GM23338 (cell line): ENCODE results near the gene SYNE1. TPM values are rescaled to one million over a fixed set of nuclear protein-coding genes. Genes with fewer than 3 reads are reported as not detected.

ENCODE experiments used
- ATAC-seq: fragments of 200-7000 bp; cut with Tn5 transposase; 3 replicates; pipeline ENCODE4 v1.9.1; 2020
- DNase-seq: peaks from one replicate; pipeline ENCODE4 v3.0.0-alpha.2; 2015; ENCODE audit warnings: low spot score
- H2AFZ ChIP-seq: fragments of 200-600 bp; sonication (generic); 2 replicates; pipeline ENCODE4 v1.8.0; 2016; ENCODE audit warnings: antibody characterized with exemption, mild to moderate bottlenecking, moderate library complexity
- H3F3A ChIP-seq: fragments of 200-600 bp; sonication (generic); replicated peaks from 2 replicates; pipeline ENCODE4 v1.8.0; 2017; ENCODE audit warnings: antibody characterized with exemption, mixed run types, low read depth
- H3K27ac ChIP-seq: fragments of 200-600 bp; sonication (generic); 2 replicates; pipeline ENCODE4 v1.6.1; 2016; ENCODE audit warnings: low read depth
- H3K27me3 ChIP-seq: fragments of 200-600 bp; sonication (generic); 2 replicates; pipeline ENCODE4 v1.8.0; 2016; ENCODE audit warnings: mild to moderate bottlenecking, mixed run types, moderate library complexity; ENCODE audit not compliant: insufficient read depth
- H3K36me3 ChIP-seq: fragments of 200-600 bp; sonication (generic); 2 replicates; pipeline ENCODE4 v1.8.0; 2016; ENCODE audit warnings: mild to moderate bottlenecking; ENCODE audit not compliant: insufficient read depth
- H3K4me1 ChIP-seq: fragments of 200-600 bp; sonication (generic); 2 replicates; pipeline ENCODE4 v1.8.0; 2016; ENCODE audit warnings: mild to moderate bottlenecking, moderate library complexity; ENCODE audit not compliant: insufficient read depth
- H3K4me2 ChIP-seq: fragments of 200-600 bp; sonication (generic); 2 replicates; pipeline ENCODE4 v1.7.1; 2017; ENCODE audit warnings: mixed run types
- H3K4me3 ChIP-seq: fragments of 200-600 bp; sonication (generic); 2 replicates; pipeline ENCODE4 v1.6.1; 2016; ENCODE audit warnings: mixed run types
- H3K79me2 ChIP-seq: fragments of 200-600 bp; sonication (generic); replicated peaks from 2 replicates; pipeline ENCODE4 v1.8.0; 2017; ENCODE audit warnings: mild to moderate bottlenecking; ENCODE audit not compliant: insufficient read depth
- H3K9me2 ChIP-seq: fragments of 200-600 bp; sonication (generic); 2 replicates; pipeline ENCODE4 v1.8.0; 2017; ENCODE audit not compliant: insufficient read depth
- H4K20me1 ChIP-seq: fragments of 200-600 bp; sonication (generic); replicated peaks from 2 replicates; pipeline ENCODE4 v1.8.0; 2017; ENCODE audit warnings: mild to moderate bottlenecking; ENCODE audit not compliant: insufficient read depth
- H3K27ac Mint-ChIP-seq: 2 replicates; pipeline ENCODE4 v1.8.0; 2020; ENCODE audit warnings: inconsistent platforms, mild to moderate bottlenecking, moderate library complexity, mixed read lengths
- H3K27me3 Mint-ChIP-seq: 3 replicates; pipeline ENCODE4 v1.8.0; 2022; ENCODE audit warnings: low read depth, mild to moderate bottlenecking, moderate library complexity, mixed read lengths, inconsistent platforms; ENCODE audit not compliant: insufficient read depth, poor library complexity
- H3K36me3 Mint-ChIP-seq: 3 replicates; pipeline ENCODE4 v1.8.0; 2021; ENCODE audit warnings: low read depth, mild to moderate bottlenecking, inconsistent platforms, moderate library complexity, mixed read lengths
- H3K4me1 Mint-ChIP-seq: 3 replicates; pipeline ENCODE4 v1.8.0; 2020; ENCODE audit warnings: mild to moderate bottlenecking, inconsistent platforms, mixed read lengths
- H3K4me3 Mint-ChIP-seq: 3 replicates; pipeline ENCODE4 v1.8.0; 2021; ENCODE audit warnings: moderate library complexity, mild to moderate bottlenecking, inconsistent platforms, mixed read lengths
- H3K9me3 Mint-ChIP-seq: 3 replicates; pipeline ENCODE4 v1.8.0; 2020; ENCODE audit warnings: moderate library complexity, mild to moderate bottlenecking, inconsistent platforms, mixed read lengths
- CREB1 ChIP-seq: fragments of 250-450 bp; sonication (Bioruptor Pico); IDR thresholded peaks from 2 replicates; pipeline ENCODE4 v1.5.0; 2020; ENCODE audit warnings: low read depth, mild to moderate bottlenecking, moderate library complexity
- CTCF ChIP-seq, 2 experiments: fragments of 200-600 bp in 1 of 2; sonication (generic) in 1 of 2; conservative IDR thresholded peaks; 2 replicates each; pipeline versions ENCODE4 v1.5.1 to v1.6.1; 2016 to 2017; ENCODE audit warnings: antibody characterized with exemption in 2 of 2, low read depth in 2 of 2, mild to moderate bottlenecking in 2 of 2, moderate library complexity in 1 of 2
- EZH2 ChIP-seq: fragments of 200-600 bp; sonication (generic); IDR thresholded peaks from one replicate; pipeline ENCODE4 v1.8.0; 2017; ENCODE audit warnings: antibody characterized with exemption, mild to moderate bottlenecking, low read depth; ENCODE audit not compliant: unreplicated experiment
- REST ChIP-seq: IDR thresholded peaks from one replicate; pipeline ENCODE4 v1.6.1; 2018; ENCODE audit warnings: antibody characterized with exemption; ENCODE audit not compliant: unreplicated experiment
- STAT1 ChIP-seq: IDR thresholded peaks from one replicate; pipeline ENCODE4 v1.6.1; 2016; ENCODE audit warnings: antibody characterized with exemption; ENCODE audit not compliant: unreplicated experiment
- ZNF331 ChIP-seq: fragments of 250-450 bp; sonication (Bioruptor Pico); IDR thresholded peaks from 2 replicates; pipeline ENCODE4 v1.5.0; 2020; ENCODE audit warnings: low read depth, mild to moderate bottlenecking, moderate library complexity
- polyA plus RNA-seq: library from polyadenylated mRNA; unstranded; fragments of >200 nt; fragmentation: Nextera tagmentation; extraction: Ambion mirVana; gene quantifications from 2 replicates; pipeline ENCODE4 v1.2.1, GENCODE V29; 2016
- total RNA-seq: library from RNA; depleted of rRNA; stranded (reverse); fragments of >200 nt; shearing (Covaris generic); gene quantifications from 2 replicates; pipeline ENCODE4 v1.2.3, GENCODE V29; 2014
- TF ChIP-seq, protein P1 (sequence below): IDR thresholded peaks from 2 replicates; pipeline ENCODE4 v1.6.1; 2016; ENCODE audit warnings: antibody characterized with exemption
- TF ChIP-seq, protein P2 (sequence below): fragments of 250-450 bp; sonication (Bioruptor Pico); IDR thresholded peaks from 2 replicates; pipeline ENCODE4 v1.5.0; 2020; ENCODE audit warnings: mild to moderate bottlenecking, moderate library complexity

The SYNE1 gene
- total and polyA plus RNA-seq, 2 experiments from 2014 or later = 3.9 to 13.6 TPM

DNA sequence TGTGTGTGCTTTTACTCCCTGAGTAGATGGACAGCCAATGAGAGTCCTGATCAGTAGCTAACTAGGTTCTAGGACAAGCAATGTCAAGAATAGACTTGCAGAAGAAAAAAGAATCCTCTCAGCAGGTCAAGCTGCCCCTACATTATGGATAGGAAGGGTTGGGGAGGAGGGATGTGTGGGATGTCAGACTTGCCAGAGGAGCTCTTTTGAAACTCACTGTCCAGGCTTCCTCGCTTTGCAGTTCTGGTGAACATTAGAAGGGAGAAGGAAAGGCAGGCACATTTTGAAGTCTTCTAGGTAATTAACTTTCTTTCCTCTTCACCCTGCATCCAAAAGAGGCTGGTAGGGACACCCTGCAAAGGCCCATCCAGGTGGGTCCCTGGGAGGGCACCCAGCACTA, 48.7 kb downstream of the SYNE1 start:
- H3K36me3 Mint-ChIP-seq = no peaks in the 10 kb centered on the region
- H3K4me3 Mint-ChIP-seq = no peak overlapping the region
- Histone ChIP-seq H3F3A (no peaks in the 10 kb centered on the region), H3K4me1 (no peaks in the 10 kb centered on the region), H2AFZ (no peak overlapping the region), H3K27me3 (no peaks in the 10 kb centered on the region), H3K4me3 (no peak overlapping the region), H3K9me2 (no peaks in the 10 kb centered on the region), H3K27ac (no peak overlapping the region), H3K4me2 (no peak overlapping the region), H4K20me1 (no peaks in the 10 kb centered on the region), H3K79me2 (no peaks in the 10 kb centered on the region), H3K36me3 (no peaks in the 10 kb centered on the region)
- no peak for DNase-seq
- TF ChIP-seq, protein P1, sequence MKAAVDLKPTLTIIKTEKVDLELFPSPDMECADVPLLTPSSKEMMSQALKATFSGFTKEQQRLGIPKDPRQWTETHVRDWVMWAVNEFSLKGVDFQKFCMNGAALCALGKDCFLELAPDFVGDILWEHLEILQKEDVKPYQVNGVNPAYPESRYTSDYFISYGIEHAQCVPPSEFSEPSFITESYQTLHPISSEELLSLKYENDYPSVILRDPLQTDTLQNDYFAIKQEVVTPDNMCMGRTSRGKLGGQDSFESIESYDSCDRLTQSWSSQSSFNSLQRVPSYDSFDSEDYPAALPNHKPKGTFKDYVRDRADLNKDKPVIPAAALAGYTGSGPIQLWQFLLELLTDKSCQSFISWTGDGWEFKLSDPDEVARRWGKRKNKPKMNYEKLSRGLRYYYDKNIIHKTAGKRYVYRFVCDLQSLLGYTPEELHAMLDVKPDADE = no peak
- no peak for TF ChIP-seq STAT1
- TF ChIP-seq ZNF331 (CRISPR knock-in tag) = no peak
- no peaks in the 10 kb centered on the region for H3K4me1 Mint-ChIP-seq
- no peaks in the 10 kb centered on the region for H3K27me3 Mint-ChIP-seq
- H3K27ac Mint-ChIP-seq = no peak overlapping the region
- ATAC-seq = no peak
- no peaks in the 10 kb centered on the region for H3K9me3 Mint-ChIP-seq

DNA sequence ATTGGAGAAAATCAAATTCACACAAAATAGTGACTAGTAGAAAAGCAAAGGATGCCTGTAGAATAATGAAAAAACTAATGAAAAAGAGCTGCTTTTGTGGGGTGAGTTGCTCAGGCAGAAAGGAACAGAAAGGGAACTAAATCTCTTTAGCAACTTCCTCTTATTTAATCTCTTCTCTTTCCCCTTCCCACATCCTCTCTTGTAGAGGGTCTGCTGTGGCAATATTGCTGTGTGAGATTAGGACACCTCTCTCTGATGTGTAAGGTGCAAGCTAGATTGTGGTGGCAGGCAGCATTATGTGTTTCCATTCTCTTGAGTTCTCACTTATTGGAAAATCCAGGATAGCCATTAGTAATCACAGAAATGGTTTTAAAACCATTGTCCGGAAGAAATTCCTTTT, 49.7 kb downstream of the SYNE1 start:
- no peak overlapping the region for H3K27ac ChIP-seq
- no peaks in the 10 kb centered on the region for H3K9me2 ChIP-seq
- H4K20me1 ChIP-seq = no peaks in the 10 kb centered on the region
- no peak overlapping the region for H3K4me2 ChIP-seq
- Mint-ChIP-seq H3K4me3 (no peak overlapping the region), H3K36me3 (no peaks in the 10 kb centered on the region), H3K27ac (no peak overlapping the region), H3K4me1 (no peaks in the 10 kb centered on the region), H3K27me3 (no peaks in the 10 kb centered on the region), H3K9me3 (no peaks in the 10 kb centered on the region)
- no peaks in the 10 kb centered on the region for H3K79me2 ChIP-seq
- ATAC-seq (no peak), DNase-seq (no peak)
- H2AFZ ChIP-seq = no peak overlapping the region
- H3F3A ChIP-seq = no peaks in the 10 kb centered on the region
- H3K4me1 ChIP-seq = no peaks in the 10 kb centered on the region
- no peak overlapping the region for H3K4me3 ChIP-seq
- H3K36me3 ChIP-seq = no peaks in the 10 kb centered on the region
- no peaks in the 10 kb centered on the region for H3K27me3 ChIP-seq
- TF ChIP-seq, protein P2, sequence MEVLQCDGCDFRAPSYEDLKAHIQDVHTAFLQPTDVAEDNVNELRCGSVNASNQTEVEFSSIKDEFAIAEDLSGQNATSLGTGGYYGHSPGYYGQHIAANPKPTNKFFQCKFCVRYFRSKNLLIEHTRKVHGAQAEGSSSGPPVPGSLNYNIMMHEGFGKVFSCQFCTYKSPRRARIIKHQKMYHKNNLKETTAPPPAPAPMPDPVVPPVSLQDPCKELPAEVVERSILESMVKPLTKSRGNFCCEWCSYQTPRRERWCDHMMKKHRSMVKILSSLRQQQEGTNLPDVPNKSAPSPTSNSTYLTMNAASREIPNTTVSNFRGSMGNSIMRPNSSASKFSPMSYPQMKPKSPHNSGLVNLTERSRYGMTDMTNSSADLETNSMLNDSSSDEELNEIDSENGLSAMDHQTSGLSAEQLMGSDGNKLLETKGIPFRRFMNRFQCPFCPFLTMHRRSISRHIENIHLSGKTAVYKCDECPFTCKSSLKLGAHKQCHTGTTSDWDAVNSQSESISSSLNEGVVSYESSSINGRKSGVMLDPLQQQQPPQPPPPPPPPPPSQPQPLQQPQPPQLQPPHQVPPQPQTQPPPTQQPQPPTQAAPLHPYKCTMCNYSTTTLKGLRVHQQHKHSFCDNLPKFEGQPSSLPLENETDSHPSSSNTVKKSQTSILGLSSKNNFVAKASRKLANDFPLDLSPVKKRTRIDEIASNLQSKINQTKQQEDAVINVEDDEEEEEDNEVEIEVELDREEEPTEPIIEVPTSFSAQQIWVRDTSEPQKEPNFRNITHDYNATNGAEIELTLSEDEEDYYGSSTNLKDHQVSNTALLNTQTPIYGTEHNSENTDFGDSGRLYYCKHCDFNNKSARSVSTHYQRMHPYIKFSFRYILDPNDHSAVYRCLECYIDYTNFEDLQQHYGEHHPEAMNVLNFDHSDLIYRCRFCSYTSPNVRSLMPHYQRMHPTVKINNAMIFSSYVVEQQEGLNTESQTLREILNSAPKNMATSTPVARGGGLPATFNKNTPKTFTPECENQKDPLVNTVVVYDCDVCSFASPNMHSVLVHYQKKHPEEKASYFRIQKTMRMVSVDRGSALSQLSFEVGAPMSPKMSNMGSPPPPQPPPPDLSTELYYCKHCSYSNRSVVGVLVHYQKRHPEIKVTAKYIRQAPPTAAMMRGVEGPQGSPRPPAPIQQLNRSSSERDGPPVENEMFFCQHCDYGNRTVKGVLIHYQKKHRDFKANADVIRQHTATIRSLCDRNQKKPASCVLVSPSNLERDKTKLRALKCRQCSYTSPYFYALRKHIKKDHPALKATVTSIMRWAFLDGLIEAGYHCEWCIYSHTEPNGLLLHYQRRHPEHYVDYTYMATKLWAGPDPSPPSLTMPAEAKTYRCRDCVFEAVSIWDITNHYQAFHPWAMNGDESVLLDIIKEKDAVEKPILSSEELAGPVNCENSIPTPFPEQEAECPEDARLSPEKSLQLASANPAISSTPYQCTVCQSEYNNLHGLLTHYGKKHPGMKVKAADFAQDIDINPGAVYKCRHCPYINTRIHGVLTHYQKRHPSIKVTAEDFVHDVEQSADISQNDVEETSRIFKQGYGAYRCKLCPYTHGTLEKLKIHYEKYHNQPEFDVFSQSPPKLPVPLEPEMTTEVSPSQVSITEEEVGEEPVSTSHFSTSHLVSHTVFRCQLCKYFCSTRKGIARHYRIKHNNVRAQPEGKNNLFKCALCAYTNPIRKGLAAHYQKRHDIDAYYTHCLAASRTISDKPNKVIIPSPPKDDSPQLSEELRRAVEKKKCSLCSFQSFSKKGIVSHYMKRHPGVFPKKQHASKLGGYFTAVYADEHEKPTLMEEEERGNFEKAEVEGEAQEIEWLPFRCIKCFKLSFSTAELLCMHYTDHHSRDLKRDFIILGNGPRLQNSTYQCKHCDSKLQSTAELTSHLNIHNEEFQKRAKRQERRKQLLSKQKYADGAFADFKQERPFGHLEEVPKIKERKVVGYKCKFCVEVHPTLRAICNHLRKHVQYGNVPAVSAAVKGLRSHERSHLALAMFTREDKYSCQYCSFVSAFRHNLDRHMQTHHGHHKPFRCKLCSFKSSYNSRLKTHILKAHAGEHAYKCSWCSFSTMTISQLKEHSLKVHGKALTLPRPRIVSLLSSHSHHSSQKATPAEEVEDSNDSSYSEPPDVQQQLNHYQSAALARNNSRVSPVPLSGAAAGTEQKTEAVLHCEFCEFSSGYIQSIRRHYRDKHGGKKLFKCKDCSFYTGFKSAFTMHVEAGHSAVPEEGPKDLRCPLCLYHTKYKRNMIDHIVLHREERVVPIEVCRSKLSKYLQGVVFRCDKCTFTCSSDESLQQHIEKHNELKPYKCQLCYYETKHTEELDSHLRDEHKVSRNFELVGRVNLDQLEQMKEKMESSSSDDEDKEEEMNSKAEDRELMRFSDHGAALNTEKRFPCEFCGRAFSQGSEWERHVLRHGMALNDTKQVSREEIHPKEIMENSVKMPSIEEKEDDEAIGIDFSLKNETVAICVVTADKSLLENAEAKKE (CRISPR knock-in tag) = no peak
- TF ChIP-seq EZH2 (no peak), STAT1 (no peak), CREB1 (CRISPR knock-in tag) (no peak), CTCF (conservative IDR thresholded peaks at IDR 0.05; ENCODE audit: low read depth in 2 of 2) (no peak), REST (no peak)
